ENCODE results near the gene CLDN22.

CLDN22 gene

GRCh38 chr4:183335369-183335940, 15.4 kb upstream of the CLDN22 start:
- TF ChIP-seq CTCF (conservative IDR thresholded peaks at IDR 0.05), result no peak
- no peak for TF ChIP-seq ZFX (IDR thresholded peaks at IDR 0.05)
- no peak overlapping the region for H3K27ac ChIP-seq

GRCh38 chr4:183333983-183334382, 13.9 kb upstream of the CLDN22 start:
- TF ChIP-seq CTCF (conservative IDR thresholded peaks at IDR 0.05) (no peak), ZFX (IDR thresholded peaks at IDR 0.05) (no peak)
- H3K27ac ChIP-seq, result no peak overlapping the region

GRCh38 chr4:183333202-183333601, 13.1 kb upstream of the CLDN22 start:
- TF ChIP-seq ZFX (IDR thresholded peaks at IDR 0.05), result no peak
- TF ChIP-seq CTCF (conservative IDR thresholded peaks at IDR 0.05), result no peak

GRCh38 chr4:183332447-183332846, 12.4 kb upstream of the CLDN22 start:
- TF ChIP-seq ZFX (IDR thresholded peaks at IDR 0.05), result no peak
- no peak for TF ChIP-seq CTCF (conservative IDR thresholded peaks at IDR 0.05)

More at GRCh38 chr4:183333202-183333601, 13.1 kb upstream of the CLDN22 start:
- H3K27ac ChIP-seq, result no peak overlapping the region

GRCh38 chr4:183330841-183331240, 10.8 kb upstream of the CLDN22 start:
- TF ChIP-seq ZFX (IDR thresholded peaks at IDR 0.05), result no peak
- TF ChIP-seq CTCF (conservative IDR thresholded peaks at IDR 0.05), result no peak

More at GRCh38 chr4:183332447-183332846, 12.4 kb upstream of the CLDN22 start:
- H3K27ac ChIP-seq, result no peak overlapping the region

GRCh38 chr4:183329954-183330742, 10.1 kb upstream of the CLDN22 start:
- H3K27ac ChIP-seq, result no peak overlapping the region
- no peak for TF ChIP-seq ZFX (IDR thresholded peaks at IDR 0.05)
- no peak for TF ChIP-seq CTCF (conservative IDR thresholded peaks at IDR 0.05)

More at GRCh38 chr4:183330841-183331240, 10.8 kb upstream of the CLDN22 start:
- no peak overlapping the region for H3K27ac ChIP-seq

- no peak overlapping the region for H3K27ac ChIP-seq
- TF ChIP-seq ZFX (IDR thresholded peaks at IDR 0.05) (no peak), CTCF (conservative IDR thresholded peaks at IDR 0.05) (no peak)
Observed at GRCh38 chr4:183329244-183329643, 9.2 kb upstream of the CLDN22 start.

Measured in C4-2B (cell line).